AG04450 (cell line): ENCODE results near the gene PPARA. TPM values are rescaled to one million over a fixed set of nuclear protein-coding genes. Genes with fewer than 3 reads are reported as not detected.

ENCODE experiments used
- CTCF ChIA-PET: fragments of 300-600, 350-600 bp; formaldehyde crosslinking; extraction: SDS; loops from one replicate; lab custom pipeline; 2022; ENCODE audit warnings: antibody characterized with exemption, inconsistent platforms; lab: Charles Lee
- POLR2A ChIA-PET: fragments of 350-600 bp; formaldehyde crosslinking; extraction: SDS; loops from one replicate; lab custom pipeline; 2021; ENCODE audit warnings: antibody characterized with exemption, inconsistent platforms; lab: Yijun Ruan, JAX
- DNase-seq: peaks from one replicate; pipeline ENCODE4 v3.0.0-alpha.2; 2011; ENCODE audit warnings: low read depth, low spot score
- H3K27ac ChIP-seq: one replicate; pipeline ENCODE4 v1.5.1; 2012; ENCODE audit warnings: low read depth, low read length, control low read depth
- H3K27me3 ChIP-seq: one replicate; pipeline ENCODE4 v1.6.0; 2012; ENCODE audit warnings: low read length; ENCODE audit not compliant: control insufficient read depth, insufficient read depth
- H3K4me3 ChIP-seq: 2 replicates; pipeline ENCODE4 v1.5.1; 2011; ENCODE audit warnings: mild to moderate bottlenecking, low read depth, low read length, control low read depth
- H3K9me3 ChIP-seq: 2 replicates; pipeline ENCODE4 v1.5.1; 2012; ENCODE audit warnings: low read length; ENCODE audit not compliant: control insufficient read depth, insufficient read depth
- CTCF ChIP-seq: IDR thresholded peaks from 2 replicates; pipeline ENCODE4 v1.5.1; 2011; ENCODE audit warnings: low read depth, low read length, control low read depth, inconsistent platforms
- polyA plus RNA-seq: library from polyadenylated mRNA; depleted of rRNA; stranded (reverse); fragments of >200 nt; gene quantifications from 2 replicates; pipeline ENCODE4 v1.2.3, GENCODE V29; 2011

PPARA gene
- polyA plus RNA-seq, 1 experiment: 10.4 TPM

GRCh38 chr22:46142548-46143490 lies 7.5 kb upstream of the PPARA start:
- no peak for TF ChIP-seq CTCF
- no peak for DNase-seq
- Histone ChIP-seq H3K9me3 (peaks cover 4% of the 10 kb centered on the region; the same call in 1 of the 2 replicates), H3K27ac (no peak overlapping the region), H3K4me3 (no peak overlapping the region), H3K27me3 (peaks cover 44% of the 10 kb centered on the region)
- ChIA-PET POLR2A (no interaction called here), CTCF (no interaction called here)

- TF ChIP-seq CTCF: no peak
- no peak for DNase-seq
- Histone ChIP-seq H3K27ac (no peak overlapping the region), H3K9me3 (peaks cover 4% of the 10 kb centered on the region; the same call in 1 of the 2 replicates), H3K4me3 (no peak overlapping the region), H3K27me3 (peaks cover 50% of the 10 kb centered on the region)
- CTCF ChIA-PET: no interaction called here
- POLR2A ChIA-PET: no interaction called here
Measured at GRCh38 chr22:46143491-46144147, 6.7 kb upstream of the PPARA start.

- Histone ChIP-seq H3K9me3 (peaks cover 4% of the 10 kb centered on the region; the same call in 1 of the 2 replicates), H3K4me3 (no peak overlapping the region), H3K27me3 (peaks cover 63% of the 10 kb centered on the region), H3K27ac (no peak overlapping the region)
- DNase-seq: no peak
- POLR2A ChIA-PET: no interaction called here
- no peak for TF ChIP-seq CTCF
- CTCF ChIA-PET: no interaction called here
Measured at GRCh38 chr22:46145361-46145851, 4.9 kb upstream of the PPARA start.

GRCh38 chr22:46145896-46146295 lies 4.4 kb upstream of the PPARA start:
- Histone ChIP-seq H3K27me3 (peaks cover 62% of the 10 kb centered on the region), H3K4me3 (no peak overlapping the region), H3K9me3 (peaks cover 6% of the 10 kb centered on the region; the same call in 1 of the 2 replicates), H3K27ac (no peak overlapping the region)
- no peak for DNase-seq
- TF ChIP-seq CTCF: no peak
- CTCF ChIA-PET: no interaction called here
- POLR2A ChIA-PET: no interaction called here
